MM.1S (cell line): Measurements from ENCODE around the gene PTPRB.

Experiments
- DNase-seq: peaks from one replicate; pipeline ENCODE4 v3.0.0-alpha.2; 2015
- H2AFZ ChIP-seq: fragments of 300-600 bp; sonication (generic); 2 replicates; pipeline ENCODE4 v1.6.0; 2016; ENCODE audit warnings: antibody characterized with exemption, low read length
- H3F3A ChIP-seq: fragments of 300-600 bp; sonication (generic); 2 replicates; pipeline ENCODE4 v1.6.1; 2016; ENCODE audit warnings: mild to moderate bottlenecking, antibody characterized with exemption, low read length, moderate library complexity, mixed read lengths; ENCODE audit not compliant: insufficient read depth
- H3K27ac ChIP-seq: fragments of 300-600 bp; sonication (generic); 2 replicates; pipeline ENCODE4 v1.5.1; 2016; ENCODE audit warnings: mild to moderate bottlenecking, low read length
- H3K27me3 ChIP-seq: fragments of 300-600 bp; sonication (generic); replicated peaks from 2 replicates; pipeline ENCODE4 v1.6.0; 2016; ENCODE audit warnings: low read length; ENCODE audit not compliant: insufficient read depth
- H3K36me3 ChIP-seq: fragments of 300-600 bp; sonication (generic); replicated peaks from 2 replicates; pipeline ENCODE4 v1.6.1; 2016; ENCODE audit warnings: mild to moderate bottlenecking, low read length, mixed read lengths; ENCODE audit not compliant: insufficient read depth
- H3K4me1 ChIP-seq: fragments of 300-600 bp; sonication (generic); 2 replicates; pipeline ENCODE4 v1.6.1; 2016; ENCODE audit warnings: low read length, mixed read lengths
- H3K4me2 ChIP-seq: fragments of 300-600 bp; sonication (generic); 2 replicates; pipeline ENCODE4 v1.6.0; 2016; ENCODE audit warnings: low read depth, low read length
- H3K4me3 ChIP-seq: fragments of 300-600 bp; sonication (generic); 2 replicates; pipeline ENCODE4 v1.5.1; 2016; ENCODE audit warnings: low read length, mixed read lengths
- H3K79me2 ChIP-seq: fragments of 300-600 bp; sonication (generic); 2 replicates; pipeline ENCODE4 v1.6.1; 2016; ENCODE audit warnings: mixed run types, low read length, mixed read lengths
- H3K9ac ChIP-seq: fragments of 300-600 bp; sonication (generic); 2 replicates; pipeline ENCODE4 v1.6.1; 2016; ENCODE audit warnings: low read length, mixed read lengths
- H3K9me2 ChIP-seq: fragments of 300-600 bp; sonication (generic); replicated peaks from 2 replicates; pipeline ENCODE4 v1.6.1; 2016; ENCODE audit warnings: mild to moderate bottlenecking, low read length, mixed read lengths; ENCODE audit not compliant: insufficient read depth
- H3K9me3 ChIP-seq: fragments of 300-600 bp; sonication (generic); replicated peaks from 2 replicates; pipeline ENCODE4 v1.6.1; 2016; ENCODE audit warnings: mild to moderate bottlenecking, low read length, mixed read lengths; ENCODE audit not compliant: insufficient read depth
- H4K20me1 ChIP-seq: fragments of 300-600 bp; sonication (generic); 2 replicates; pipeline ENCODE4 v1.6.1; 2016; ENCODE audit warnings: mild to moderate bottlenecking, low read length, moderate library complexity, mixed read lengths; ENCODE audit not compliant: insufficient read depth
- CTCF ChIP-seq: fragments of 300-600 bp; sonication (generic); IDR thresholded peaks from 2 replicates; pipeline ENCODE4 v1.5.1; 2016; ENCODE audit warnings: antibody characterized with exemption, low read length, mixed read lengths
- EZH2 ChIP-seq: fragments of 300-600 bp; sonication (generic); optimal IDR thresholded peaks from 2 replicates; pipeline ENCODE3; 2017; ENCODE audit warnings: low read depth, mild to moderate bottlenecking, antibody characterized with exemption, low read length, mixed read lengths
- EZH2phosphoT487 ChIP-seq: fragments of 300-600 bp; sonication (generic); IDR thresholded peaks from 2 replicates; pipeline ENCODE4 v1.6.1; 2018; ENCODE audit warnings: antibody characterized with exemption, low read length

Gene PTPRB

GRCh38 chr12:70466753-70467152, 170.5 kb downstream of the PTPRB start:
- no peak for TF ChIP-seq CTCF
- TF ChIP-seq EZH2phosphoT487, result no peak
- TF ChIP-seq EZH2, result no peak
- H3K36me3 ChIP-seq, result no peaks in the 10 kb centered on the region
- no peak overlapping the region for H3K4me3 ChIP-seq
- no peak for DNase-seq
- no peaks in the 10 kb centered on the region for H4K20me1 ChIP-seq
- no peaks in the 10 kb centered on the region for H3K27me3 ChIP-seq
- H3K4me2 ChIP-seq, result no peak overlapping the region
- H3K27ac ChIP-seq, result no peak overlapping the region
- H3K4me1 ChIP-seq, result no peaks in the 10 kb centered on the region
- H3F3A ChIP-seq, result no peaks in the 10 kb centered on the region
- 0 out of 2 replicates have a peak, but pooled peaks cover 3% of the 10 kb centered on the region for H3K9me3 ChIP-seq
- H3K9me2 ChIP-seq, result no peaks in the 10 kb centered on the region
- no peaks in the 10 kb centered on the region for H3K79me2 ChIP-seq
- no peak overlapping the region for H2AFZ ChIP-seq
- H3K9ac ChIP-seq, result no peak overlapping the region
